Measurements from ENCODE around the gene BHLHA15. TPM values are rescaled to one million over a fixed set of nuclear protein-coding genes. Genes with fewer than 3 reads are reported as not detected.

BHLHA15 gene
- total RNA-seq, 4 donors from 2014 or later: not detected

- no peak for TF ChIP-seq CTCF (IDR thresholded peaks at IDR 0.05; ENCODE audit: low read depth)
Measured at GRCh38 chr7:98212532-98213041, 1.3 kb downstream of the BHLHA15 start.

GRCh38 chr7:98213296-98213887, 2.2 kb downstream of the BHLHA15 start:
- no peak for TF ChIP-seq CTCF (IDR thresholded peaks at IDR 0.05; ENCODE audit: low read depth)

- no peak for TF ChIP-seq CTCF (IDR thresholded peaks at IDR 0.05; ENCODE audit: low read depth)
Measured at GRCh38 chr7:98213888-98214810, 2.9 kb downstream of the BHLHA15 start.

- no peak for TF ChIP-seq CTCF (IDR thresholded peaks at IDR 0.05; ENCODE audit: low read depth)
Measured at GRCh38 chr7:98214811-98215321, 3.6 kb downstream of the BHLHA15 start.

- no peak for TF ChIP-seq CTCF (IDR thresholded peaks at IDR 0.05; ENCODE audit: low read depth)
Measured at GRCh38 chr7:98215561-98216495, 4.6 kb downstream of the BHLHA15 start.

- TF ChIP-seq CTCF (IDR thresholded peaks at IDR 0.05; ENCODE audit: low read depth): no peak
Measured at GRCh38 chr7:98216941-98217622, 5.8 kb downstream of the BHLHA15 start.
